ENCODE measurements around the gene MYOZ3.

The MYOZ3 gene

GRCh38 chr5:150627731-150628545, 33.1 kb upstream of the MYOZ3 start:
- DNase-seq = peak; percentile 62

DNA sequence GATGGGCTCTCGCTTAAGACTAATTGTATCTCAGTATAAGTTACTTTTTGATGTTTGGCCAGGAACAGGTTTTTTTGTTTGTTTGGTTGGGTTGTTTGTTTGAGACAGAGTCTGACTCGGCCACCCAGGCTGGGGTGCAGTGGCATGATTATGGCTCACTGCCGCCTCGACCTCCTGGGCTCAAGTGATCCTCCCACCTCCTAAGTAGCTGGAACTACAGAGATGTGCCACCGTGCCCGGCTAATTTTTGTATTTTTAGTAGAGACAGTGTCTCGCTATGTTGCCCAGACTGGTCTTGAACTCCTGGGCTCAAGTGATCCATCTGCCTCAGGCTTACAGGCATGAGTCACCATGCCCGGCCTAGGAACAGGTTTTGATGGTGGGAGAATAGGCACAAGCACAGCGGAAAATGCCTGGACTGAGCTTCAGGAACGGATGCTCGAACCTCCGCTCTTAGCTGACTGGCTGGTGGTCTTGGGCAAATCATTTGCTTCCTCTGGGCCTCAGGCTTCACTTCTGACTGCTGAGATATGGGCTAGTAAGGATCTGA, 32.0 kb upstream of the MYOZ3 start:
- DNase-seq = no peak

- no peak for DNase-seq
Observed at GRCh38 chr5:150630016-150630415, 31.0 kb upstream of the MYOZ3 start.

- DNase-seq = no peak
Observed at GRCh38 chr5:150630461-150631325, 30.4 kb upstream of the MYOZ3 start.

DNA sequence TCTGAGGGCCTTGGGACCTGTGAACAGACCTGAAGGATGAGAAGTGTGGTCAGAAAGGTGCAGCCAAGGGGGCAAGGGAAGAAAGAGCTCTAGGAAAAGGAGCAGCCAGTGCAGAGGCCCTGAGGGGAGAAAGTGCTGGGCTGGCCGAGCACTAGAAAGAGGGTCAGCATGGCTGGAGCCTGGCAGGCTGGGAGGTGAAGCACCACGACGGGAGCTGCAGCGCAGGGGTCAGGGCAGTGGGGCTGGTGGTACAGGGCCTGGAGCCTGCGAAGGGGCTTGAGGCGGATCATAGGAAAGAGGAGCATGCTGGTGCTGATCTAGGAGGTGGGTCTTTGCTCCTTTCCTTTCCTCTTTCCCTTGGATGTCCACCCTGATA, 29.7 kb upstream of the MYOZ3 start:
- DNase-seq = no peak

DNA sequence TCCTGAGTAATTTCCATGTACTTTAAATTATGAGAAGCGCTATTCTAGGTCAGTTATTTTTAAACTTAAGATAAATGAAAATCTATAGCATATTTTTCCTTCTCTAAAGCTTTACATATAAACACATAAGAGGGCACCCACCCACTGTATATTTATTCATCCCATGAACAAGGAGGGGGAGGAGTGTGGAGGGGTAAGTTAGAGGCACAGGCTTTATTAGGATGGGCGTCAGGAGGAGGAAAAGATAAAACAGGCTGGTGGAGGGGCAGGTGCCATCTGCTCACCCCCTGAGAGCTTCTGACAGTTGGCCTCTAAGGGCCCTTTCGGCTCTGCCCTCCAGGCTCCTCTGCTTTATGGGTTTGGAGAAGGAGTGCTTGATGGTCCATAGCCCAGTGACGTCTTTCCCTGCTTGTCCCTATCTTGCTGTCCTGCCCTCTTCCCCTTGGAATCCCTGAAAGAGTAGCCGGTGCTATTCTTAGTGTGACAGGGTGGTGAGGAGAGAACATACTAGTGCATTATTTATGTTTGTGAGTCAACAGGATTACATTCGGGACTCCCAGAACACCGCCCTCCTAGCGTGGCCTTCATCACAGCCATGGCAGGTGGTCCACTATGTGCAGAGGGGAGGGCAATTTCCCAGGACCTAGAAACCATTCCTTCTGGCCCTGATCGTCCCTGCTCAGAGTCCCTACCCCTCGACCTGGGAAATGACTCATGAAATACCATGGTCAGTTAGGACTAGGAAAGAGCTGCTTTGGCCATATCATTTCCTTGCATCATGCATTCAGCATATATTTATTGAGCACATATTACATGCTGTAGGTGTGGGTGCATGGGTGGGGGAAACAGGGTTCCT, 28.5 kb upstream of the MYOZ3 start:
- peak; percentile 60 for DNase-seq

- DNase-seq = no peak
Observed at GRCh38 chr5:150633429-150633828, 27.6 kb upstream of the MYOZ3 start.

GRCh38 chr5:150636391-150637244, 24.4 kb upstream of the MYOZ3 start:
- peak; percentile 72 for DNase-seq

- peak; percentile 89 for DNase-seq
Observed at GRCh38 chr5:150637245-150638052, 23.6 kb upstream of the MYOZ3 start.

GRCh38 chr5:150638053-150638444, 23.0 kb upstream of the MYOZ3 start:
- DNase-seq = no peak

DNA sequence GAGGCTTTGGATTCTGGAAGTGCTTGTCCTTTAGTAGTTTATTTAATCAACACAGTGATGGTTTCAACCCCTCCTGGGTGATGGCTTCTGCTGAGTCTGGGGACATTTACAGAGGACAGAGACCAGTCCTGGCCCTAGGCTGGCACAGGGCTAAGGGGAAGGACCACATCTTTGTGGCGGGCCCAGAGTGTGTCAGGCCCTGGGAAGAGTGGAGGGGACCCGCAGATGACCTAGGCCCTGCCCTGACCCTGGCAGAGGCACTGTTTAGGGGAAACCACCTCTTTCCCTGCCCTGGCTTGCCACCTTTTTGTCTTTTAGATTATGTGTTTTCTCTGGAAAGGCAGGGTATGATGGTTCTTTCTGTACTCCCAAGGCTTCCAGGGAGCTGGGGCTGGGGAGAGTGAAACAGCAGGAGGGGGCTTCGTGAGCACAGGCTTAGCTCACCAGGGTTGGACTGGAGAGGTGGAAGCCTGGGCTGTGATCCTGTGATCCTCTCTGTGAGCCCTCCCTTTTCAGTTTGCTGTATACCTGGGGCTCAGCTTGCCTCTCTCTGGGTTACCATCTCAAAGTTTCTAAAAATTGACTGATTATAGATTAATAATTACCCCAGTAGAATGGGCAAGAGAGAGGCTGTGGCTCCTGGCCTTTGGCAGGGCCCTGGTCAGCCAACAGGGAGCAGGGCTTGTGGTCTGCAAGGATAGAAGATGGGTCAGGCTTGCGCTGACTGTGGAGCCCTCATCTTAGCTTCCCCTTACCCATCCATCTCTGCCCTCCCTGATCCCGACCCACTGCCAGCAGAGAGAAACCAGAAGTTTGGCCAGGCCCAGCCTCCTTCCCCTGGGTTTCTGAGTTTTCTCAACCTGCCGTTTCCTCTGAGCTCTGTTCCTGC, 22.3 kb upstream of the MYOZ3 start:
- DNase-seq = no peak

GRCh38 chr5:150639377-150639692, 21.7 kb upstream of the MYOZ3 start:
- DNase-seq = no peak

- no peak for DNase-seq
Observed at GRCh38 chr5:150639751-150640150, 21.3 kb upstream of the MYOZ3 start.

- peak; percentile 96 for DNase-seq
Observed at GRCh38 chr5:150640311-150641005, 20.6 kb upstream of the MYOZ3 start, which contains the start of gene SYNPO. SYNPO (plus strand) TSS chr5:150640660; CDS start chr5:150648276, 7,616 bp downstream.

GRCh38 chr5:150641006-150641570, 20.0 kb upstream of the MYOZ3 start:
- peak; percentile 82 for DNase-seq

- DNase-seq = no peak
Observed at GRCh38 chr5:150641824-150642566, 19.1 kb upstream of the MYOZ3 start.

GRCh38 chr5:150642567-150642927, 18.5 kb upstream of the MYOZ3 start:
- peak; percentile 94 for DNase-seq
